ENCODE data around the gene TRIP13. TPM values are rescaled to one million over a fixed set of nuclear protein-coding genes. Genes with fewer than 3 reads are reported as not detected.
"Not testable (repeated sequence)": the region's sequence is repeated elsewhere in the genome, so short reads cannot be mapped to it uniquely, and the experiment has no call there.

Gene TRIP13
- total RNA-seq, 1 experiment from 2014 or later: 73.9 TPM

DNA sequence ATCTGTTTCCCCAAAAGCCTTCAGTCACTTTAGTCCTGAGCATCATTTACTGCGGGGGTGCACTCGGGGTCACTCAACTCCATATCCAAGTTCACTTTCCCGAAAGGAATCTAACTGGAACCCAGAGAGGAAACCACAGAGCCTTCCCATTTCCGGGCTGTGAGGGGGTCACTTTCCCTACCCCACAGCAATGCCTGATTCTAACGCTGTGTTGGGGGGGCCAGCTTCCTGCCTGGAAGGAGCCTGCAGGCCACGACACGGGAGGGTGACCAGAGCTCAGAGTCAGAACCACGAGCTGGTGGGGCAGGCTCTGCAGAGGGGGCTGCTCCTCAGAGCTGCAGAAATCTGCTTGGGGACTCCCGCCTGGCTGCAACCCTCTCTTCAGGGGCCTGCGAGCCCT lies 20.4 kb upstream of the TRIP13 start:
- DNase-seq (ENCODE audit: low spot score): no peak

DNA sequence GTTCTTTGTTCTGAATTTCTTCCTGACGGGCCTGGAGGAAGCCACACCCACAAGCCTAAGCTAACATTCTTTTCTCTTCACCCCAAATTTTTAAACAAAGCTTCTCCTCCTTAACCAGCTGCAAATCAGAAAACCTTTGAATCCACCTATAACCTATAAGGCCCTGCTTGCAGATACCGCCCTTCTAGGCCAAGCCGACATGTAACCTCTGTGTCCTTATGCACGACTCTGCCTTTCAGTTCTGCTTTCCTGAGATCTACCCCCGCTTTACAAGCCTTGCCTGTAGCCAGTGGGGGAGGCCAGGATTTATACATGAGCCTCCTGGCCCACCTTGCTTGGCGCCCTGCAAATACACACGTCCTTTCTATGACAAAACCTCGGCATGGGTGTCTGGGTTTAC lies 19.4 kb upstream of the TRIP13 start:
- DNase-seq (ENCODE audit: low spot score): no peak

DNA sequence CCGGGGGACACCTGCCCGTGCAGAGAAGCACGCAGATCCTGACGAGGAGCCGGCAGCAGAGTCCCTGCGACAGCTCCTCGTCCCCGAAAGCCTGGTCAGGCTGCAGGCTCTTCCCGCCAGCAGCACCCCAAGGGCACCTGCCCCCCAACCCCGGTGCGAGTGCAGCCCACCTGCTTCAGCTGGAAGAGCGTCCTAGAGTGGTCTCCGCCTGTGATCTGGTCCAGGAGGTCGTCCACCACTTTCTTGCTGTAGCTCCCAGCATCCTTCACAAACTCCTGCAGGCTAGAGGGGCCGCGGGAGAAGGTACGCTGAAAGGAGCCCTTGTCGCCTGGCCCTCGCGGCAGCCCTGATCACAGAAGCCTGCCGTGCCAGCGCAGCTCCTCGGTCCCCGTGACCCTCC lies 16.8 kb upstream of the TRIP13 start:
- DNase-seq (ENCODE audit: low spot score): no peak

DNA sequence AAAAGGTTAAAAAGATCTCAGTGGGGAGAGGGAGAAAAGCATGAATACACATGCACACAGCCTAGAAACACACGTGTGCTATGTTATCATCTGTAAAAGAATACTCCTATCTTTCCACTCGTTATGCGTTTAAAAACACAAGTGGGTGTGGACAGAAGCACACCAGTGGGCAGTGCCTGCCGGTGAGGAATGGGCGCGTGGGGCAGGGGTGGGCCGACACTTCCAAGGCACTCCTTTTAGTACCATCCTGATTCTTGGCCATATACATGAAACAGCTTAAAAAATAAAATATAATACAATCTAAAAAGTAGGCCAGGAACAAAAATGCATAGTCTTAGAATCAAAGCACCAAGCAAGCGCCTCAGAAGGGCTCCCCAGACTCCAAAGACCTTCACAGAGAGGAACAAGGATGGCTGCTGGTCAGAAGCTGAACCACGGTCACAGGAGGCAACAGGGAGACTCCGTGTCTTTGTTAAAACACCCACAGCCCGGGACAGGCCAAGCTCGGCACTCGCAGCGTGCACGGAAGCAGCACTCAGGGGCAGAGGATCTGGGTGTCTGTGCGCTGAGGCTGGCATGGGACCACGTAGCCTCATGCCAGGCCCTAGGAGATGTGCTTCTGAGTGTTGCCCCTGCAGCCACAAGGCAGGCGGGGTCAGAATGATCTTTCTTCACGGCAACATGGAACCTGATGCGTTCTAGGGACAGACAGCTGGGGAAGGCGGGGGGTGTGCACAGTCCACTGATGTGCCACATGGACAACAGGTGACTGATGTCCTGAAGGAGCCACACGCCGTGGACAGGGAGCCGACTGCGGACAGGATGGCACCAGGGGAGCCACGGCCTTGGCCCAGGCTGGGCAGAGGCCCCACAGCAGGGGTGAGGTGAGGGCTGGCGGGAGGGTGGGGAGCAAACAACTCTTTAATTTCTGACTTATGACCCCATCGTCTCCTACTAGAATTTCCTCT lies 16.0 kb upstream of the TRIP13 start:
- DNase-seq (ENCODE audit: low spot score): no peak

DNA sequence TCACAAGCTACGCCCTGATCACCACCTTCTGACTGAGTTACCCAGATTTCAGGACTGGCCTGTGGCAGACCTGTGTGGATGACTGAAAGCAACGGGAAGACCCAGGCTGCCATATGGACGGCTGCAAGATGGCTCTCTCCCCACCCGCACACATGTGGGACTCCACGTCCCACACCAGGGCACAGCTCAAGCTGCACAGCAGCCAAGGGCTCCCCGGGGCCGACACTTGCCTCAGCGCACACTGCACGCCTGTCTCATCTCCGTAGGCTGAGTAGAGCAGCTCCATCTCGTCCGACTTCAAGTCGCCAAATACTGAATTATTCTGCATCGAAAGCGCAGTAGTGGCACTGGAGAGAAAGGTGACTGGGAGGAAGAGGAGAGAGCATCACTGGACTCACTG lies 14.6 kb upstream of the TRIP13 start:
- no peak for DNase-seq (ENCODE audit: low spot score)

DNA sequence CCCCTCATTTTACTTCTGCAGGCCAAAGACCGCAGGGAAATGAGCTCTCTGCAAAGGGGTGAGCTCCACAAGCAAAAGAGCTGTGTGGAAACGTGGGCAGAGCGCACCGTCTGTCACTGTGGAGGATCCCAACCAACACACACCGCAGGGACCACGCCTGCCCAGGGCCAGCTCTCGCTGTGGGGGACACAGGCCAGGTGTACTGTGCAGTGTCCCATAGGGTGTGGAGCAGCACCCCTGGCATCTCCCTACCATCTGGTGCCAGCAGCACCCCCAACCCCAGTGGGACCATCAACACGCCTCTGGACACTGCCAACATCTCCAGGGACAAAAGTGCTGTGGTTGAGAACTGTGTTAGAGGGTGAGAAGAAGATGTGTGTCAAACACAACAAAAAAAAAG lies 14.0 kb upstream of the TRIP13 start:
- DNase-seq (ENCODE audit: low spot score): not testable (repeated sequence)

DNA sequence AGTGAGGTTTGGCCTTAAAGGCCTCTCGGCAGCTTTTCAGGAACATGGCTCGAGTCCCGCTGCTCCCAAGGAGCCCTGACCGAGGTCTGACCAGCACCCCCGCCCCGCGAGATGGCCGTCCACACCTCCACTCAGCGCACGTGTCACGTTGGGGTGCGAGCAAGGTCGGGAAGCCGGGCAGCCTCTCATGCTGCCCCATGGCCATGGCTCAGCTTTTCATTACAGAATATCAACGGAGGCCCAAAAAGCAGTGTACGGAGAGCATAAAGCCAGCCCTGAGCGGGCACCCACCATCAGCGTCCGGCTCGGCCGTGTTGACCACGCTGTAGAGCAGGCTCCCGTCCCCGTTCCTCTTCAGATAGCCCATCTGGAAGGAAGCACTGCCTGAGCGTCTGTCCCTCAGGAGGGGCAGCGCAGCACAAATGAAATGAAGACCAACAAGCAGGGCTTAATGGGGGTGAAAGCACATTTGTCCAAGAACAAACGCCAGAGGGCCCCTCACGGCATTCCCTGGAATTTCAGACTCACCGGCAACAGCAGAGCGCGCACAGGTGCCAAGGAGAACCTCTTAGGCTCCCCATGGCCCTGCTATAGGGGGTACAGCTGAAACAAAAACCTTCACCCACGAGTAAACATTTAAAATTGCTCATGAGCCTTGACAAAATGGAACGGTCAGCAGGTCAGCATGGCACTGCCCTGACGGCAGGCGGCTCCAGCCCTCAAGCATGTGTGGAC lies 11.7 kb upstream of the TRIP13 start:
- DNase-seq (ENCODE audit: low spot score): no peak

DNA sequence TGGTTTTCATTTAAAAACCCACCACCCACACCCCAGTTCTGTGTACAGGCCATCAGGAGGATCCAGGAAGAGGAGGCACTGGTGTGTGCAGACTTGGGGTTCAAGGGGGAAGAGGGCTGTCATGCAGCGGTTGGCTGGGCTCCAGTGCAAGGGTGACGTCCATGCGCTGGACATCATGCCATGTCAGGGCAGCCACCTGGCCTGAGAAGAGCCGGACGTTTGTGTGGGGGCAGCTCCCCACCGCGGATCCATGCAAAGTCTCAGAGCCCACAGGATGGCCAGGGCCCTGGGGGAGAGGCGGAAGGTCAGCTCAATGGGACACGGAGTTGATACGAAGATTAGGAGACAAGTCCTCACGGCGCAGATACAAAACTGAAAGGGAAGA lies 11.1 kb upstream of the TRIP13 start:
- DNase-seq (ENCODE audit: low spot score): no peak

DNA sequence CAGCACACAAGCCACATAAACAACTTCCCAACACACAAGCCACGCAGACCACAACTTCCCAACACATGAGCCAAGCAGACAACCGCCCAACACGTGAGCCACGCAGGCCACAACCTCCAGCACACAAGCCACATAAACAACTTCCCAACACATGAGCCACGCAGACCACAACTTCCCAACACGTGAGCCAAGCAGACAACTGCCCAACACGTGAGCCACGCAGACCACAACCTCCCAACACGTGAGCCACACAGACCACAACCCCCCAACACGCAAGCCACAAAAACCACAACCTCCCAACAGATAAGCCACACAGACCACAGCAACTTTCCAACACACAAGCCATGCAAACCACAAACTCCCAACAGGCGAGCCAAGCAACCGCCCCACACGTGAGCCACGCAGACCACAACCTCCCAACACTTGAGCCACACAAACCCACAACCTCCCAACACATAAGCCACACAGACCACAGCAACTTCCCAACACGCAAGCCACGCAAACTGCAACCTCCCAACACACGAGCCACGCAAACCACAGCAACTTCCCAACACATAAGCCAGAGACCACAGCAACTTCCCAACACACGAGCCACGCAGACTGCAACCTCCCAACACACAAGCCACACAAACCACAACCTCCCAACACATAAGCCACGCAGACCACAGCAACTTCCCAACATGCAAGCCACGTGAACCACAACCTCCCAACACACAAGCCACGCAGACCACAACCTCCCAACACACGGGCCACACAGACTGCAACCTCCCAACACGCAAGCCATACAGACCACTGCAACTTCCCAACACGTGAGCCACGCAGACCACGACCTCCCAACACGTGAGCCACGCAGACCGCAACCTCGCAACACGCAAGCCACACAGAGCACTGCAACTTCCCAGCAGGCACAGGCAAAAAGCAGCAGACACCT lies 10.2 kb upstream of the TRIP13 start:
- no peak for DNase-seq (ENCODE audit: low spot score)

DNA sequence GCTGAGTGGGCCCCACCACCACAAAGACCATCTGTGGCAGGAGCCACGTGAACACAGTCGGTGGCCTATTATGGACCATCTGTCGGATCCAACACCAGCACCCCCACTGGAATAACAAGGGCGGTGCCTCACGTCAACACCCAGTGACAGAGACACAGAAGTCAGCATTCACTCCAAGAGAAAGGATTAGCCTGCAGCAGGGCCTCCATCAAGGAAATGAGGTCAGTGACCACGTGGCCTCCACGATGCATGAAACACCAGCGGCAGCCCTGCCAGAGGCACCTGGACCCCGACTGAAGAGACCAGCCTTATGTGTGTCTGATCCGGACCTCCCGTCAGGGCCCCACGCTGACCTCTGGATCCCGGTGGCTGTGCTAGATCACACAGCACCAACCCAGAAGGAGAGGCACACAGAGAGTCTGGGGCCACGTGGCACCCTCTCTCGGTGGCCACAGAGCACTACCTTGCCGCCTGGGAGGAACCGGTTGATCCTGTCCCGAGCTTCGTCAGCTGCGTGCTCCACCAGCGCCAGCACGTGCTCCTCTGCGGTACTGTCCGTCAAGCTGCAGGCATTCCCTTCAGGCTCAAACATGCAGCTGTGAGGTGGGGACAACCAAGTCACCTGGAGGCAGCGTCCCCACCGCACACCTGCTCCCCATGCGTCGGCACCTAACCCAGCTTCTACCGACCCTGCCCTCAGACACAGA lies 9.1 kb upstream of the TRIP13 start:
- no peak for DNase-seq (ENCODE audit: low spot score)

DNA sequence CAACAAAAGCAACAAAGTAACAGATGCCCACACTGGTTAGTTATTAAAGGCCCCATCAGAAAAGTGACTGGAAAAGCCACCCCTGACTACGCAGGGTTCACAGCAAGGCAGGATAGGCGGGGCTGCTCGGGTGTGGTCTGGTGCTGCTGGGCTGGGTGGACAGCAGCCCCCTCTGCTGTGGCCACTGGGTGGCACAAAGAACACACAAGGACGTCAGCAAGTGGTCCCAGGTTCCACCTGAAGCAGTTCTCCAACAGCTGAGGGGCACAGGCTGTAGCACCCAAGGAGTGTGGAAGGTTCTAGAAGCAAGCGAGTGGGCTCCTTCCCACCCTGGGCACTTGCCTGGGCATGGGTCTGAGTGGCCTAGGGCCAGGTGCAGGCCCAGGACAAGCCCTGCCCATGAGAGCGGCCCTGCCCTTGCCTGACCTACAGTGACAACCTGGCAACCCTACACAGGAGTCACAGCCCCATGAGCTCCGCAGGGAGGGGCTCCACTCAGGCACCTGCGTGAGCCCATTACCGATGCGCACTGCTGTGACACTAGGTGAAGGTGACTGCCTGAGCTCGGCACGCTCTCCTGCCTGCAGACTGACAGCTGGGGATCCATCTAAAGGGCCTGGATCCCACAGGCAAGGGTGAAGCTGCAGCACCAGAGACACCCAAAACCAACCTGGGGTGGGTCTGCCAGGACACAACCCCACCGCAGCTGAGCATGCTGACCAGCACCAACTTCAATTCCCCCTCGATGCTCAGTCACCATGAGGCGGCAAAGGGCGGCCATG lies 8.1 kb upstream of the TRIP13 start:
- DNase-seq (ENCODE audit: low spot score): no peak

DNA sequence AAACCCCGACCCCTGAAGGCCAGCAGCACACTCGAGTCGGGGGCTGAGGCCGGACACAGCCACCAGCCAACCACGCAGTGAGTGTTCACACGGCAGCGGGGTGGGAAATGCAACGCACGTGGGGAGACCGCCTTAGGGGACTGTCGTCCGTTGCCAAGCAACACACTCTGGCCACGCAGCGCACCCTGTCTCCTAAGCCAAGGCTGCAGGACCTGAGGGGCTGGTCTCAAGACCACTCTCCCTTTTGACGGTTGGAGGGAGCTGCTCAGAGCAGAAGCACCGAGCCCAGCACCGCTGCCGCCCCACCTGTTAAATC lies 7.6 kb upstream of the TRIP13 start:
- DNase-seq (ENCODE audit: low spot score): no peak

DNA sequence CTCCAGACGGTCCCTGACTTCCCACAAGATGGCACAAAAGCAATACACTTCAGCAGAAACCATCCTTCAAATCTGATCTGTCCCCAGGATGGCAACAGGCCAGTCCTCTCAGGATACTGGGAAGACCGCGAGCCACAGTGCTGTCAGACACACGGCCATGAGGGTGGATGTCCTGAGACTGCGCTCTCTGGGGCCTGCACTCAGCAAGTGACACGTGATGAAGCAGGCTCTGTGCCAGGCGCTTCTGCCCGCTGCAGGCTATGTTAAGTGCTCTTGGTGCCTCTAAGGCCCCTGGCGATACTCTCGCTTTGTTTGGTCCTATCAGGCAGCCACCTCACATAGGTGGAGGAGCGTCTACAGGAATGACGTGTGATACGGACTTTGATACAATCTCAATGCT lies 7.2 kb upstream of the TRIP13 start:
- DNase-seq (ENCODE audit: low spot score): no peak

DNA sequence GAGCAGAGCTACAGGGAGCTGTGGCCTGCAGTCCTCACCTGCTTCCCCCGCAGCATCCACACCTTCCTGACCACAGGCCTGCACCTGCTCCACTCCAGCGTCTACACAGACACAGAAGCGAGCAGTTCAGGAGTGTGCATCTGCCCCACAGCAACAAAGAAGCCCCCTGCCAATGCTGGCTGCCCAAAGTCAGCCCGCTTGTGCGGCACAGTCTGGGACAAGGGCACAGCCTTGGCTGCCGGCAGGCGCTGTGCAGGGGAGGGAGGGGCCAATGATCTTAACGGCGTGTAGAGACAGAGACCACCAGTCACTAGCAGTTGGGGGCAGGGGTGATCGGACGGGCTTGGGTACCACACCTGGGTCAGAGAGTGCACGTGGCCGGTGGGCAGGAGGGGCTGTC lies 6.6 kb upstream of the TRIP13 start:
- no peak for DNase-seq (ENCODE audit: low spot score)

DNA sequence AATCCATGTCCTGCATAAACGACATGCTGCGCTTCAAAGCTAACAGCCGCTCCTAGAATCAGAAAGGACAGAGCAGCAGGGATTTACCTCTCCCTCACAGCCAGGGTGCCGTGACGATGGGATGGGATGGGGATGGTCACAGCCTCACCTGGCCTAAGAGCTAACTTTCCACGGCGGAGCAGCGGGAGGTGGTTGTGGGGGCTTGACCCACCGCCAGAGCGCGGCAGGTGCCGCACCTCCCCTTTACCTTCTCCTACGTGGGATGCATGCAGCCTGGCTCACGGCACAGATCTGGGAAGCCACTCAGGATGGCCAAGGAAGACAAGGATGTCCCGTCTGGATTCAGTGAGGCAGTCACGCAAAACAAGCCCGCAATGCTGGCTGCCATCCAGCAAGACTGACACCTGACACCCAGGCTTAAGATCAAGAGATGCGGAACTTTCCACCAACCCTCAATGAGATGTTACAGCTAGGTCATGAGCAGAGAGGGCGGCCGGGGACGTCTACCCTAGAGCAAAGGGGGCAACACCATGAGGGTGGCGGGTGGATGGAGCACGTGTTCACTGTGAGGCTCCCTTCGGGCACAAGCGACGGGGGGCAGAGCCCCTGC lies 5.9 kb upstream of the TRIP13 start:
- DNase-seq (ENCODE audit: low spot score): no peak

DNA sequence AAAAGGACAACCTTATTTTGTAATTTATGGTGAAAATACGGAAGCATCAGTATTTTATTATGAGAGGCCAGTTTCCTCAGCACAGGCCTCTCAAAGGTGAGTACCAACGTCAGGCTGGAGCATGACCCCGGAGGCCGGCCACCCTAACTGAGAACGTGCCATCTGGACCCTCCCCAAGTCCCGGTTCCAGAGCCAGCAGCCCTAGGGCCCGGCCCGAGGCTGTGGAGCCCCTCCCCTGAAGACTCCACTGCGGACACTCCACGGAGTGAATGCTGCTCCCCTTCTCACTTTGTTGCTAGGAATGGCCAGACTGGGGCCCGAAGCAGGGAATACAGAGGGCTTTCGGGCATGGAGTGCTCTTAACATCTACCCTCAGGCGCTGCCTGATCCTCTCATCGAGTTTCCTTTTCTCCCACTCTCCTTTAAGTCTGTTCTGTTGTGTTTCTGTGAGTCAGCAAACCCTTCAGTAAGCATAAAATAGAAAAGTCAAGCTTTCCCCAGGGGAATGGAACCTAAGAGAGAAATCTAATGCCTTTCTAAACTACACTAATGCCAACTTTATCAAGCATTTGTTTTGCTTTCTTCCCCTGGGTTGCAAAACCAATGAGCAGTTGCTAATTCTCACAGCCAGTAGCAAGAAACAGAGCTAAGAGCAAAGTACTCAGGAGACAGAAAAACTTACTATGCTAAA lies 4.6 kb upstream of the TRIP13 start:
- no peak for DNase-seq (ENCODE audit: low spot score)

DNA sequence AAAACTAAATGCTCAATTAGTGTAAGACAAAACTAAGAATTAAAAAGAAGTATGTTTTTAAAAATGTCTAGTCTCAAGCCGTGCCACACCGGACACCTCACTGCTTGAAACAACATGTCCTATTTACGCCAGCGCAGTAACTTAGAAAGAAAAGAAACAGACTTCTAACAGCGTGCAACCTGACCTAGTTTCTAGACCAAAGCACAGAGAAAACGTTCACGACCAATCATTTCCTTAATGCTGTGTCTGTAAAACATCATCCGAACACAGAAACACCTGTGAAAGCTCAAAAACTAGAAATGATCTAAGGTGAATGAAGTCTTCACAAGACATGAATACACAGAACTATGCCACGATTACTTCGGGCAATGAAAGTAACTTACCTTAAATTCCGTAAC lies 4.0 kb upstream of the TRIP13 start:
- DNase-seq (ENCODE audit: low spot score): no peak

DNA sequence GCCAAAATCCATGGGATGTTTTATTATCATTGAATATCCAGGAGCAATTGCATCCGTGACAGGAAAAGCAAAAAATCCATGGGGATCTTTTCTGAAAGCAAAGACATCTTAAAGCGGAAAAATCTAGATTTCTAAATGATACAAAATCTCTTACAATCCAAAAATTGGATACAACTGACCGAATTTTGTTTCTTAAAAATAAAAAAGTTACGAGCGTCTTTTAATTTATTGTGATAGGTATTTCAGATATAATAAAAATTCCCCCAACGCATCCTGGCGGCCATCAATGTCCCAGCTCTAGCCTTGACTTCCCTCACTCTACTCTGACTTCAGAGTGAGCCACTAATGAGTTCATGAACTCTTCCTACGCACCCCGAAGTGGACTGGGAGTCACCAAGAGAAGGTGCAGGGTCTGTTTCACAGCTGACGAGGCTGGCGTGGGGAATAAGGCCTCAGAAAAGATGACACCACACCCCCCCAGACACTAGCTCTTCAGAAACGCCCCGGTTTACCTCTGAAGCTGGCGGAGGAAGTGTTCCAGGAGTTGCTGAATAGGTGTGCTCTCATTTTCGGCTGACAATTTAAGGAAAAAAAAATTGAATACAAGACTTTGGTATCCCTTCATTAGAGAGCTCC lies 3.5 kb upstream of the TRIP13 start:
- no peak for DNase-seq (ENCODE audit: low spot score)
